Prostate gland (tissue), 2 donors: ENCODE data around the gene ST6GALNAC3. TPM values are rescaled to one million over a fixed set of nuclear protein-coding genes. Genes with fewer than 3 reads are reported as not detected.

ENCODE experiments used
- DNase-seq: peaks from one replicate; pipeline ENCODE4 v3.0.0-alpha.2; 2019; ENCODE audit warnings: low spot score
- H3K27ac ChIP-seq, 2 donors: fragments of 200-600 bp; sonication (generic); 2 replicates each; pipeline ENCODE4 v1.5.1; 2017 to 2019
- H3K27me3 ChIP-seq: fragments of 200-600 bp; sonication (generic); replicated peaks from 2 replicates; pipeline ENCODE4 v1.5.1; 2019; ENCODE audit not compliant: insufficient read depth
- H3K36me3 ChIP-seq, 2 donors: fragments of 200-600 bp; sonication (generic); 1 replicate in 1 of 2; 2 replicates in 1 of 2; pipeline versions ENCODE4 v1.5.1 to v1.8.1; 2017 to 2019
- H3K4me1 ChIP-seq: fragments of 200-600 bp; sonication (generic); replicated peaks from 2 replicates; pipeline ENCODE4 v1.5.1; 2019
- H3K4me3 ChIP-seq, 2 donors: fragments of 200-600 bp; sonication (generic); 2 replicates each; pipeline ENCODE4 v1.5.1; 2017 to 2019
- H3K9me3 ChIP-seq: fragments of 200-600 bp; sonication (generic); 2 replicates; pipeline ENCODE4 v1.5.1; 2017
- CTCF ChIP-seq, 4 experiments: fragments of 200-600 bp in 2 of 4; fragments of 450-650 bp in 2 of 4; sonication (generic) in 2 of 4; IDR thresholded peaks; 1 replicate in 3 of 4; 2 replicates in 1 of 4; pipeline ENCODE4 v1.5.1; 2016 to 2019; ENCODE audit warnings: antibody characterized with exemption in 4 of 4, mild to moderate bottlenecking in 2 of 4, moderate library complexity in 2 of 4
- POLR2A ChIP-seq: fragments of 450-650 bp; IDR thresholded peaks from one replicate; pipeline ENCODE4 v1.6.1; 2016; ENCODE audit warnings: antibody characterized with exemption, mild to moderate bottlenecking
- POLR2AphosphoS5 ChIP-seq: sonication (generic); formaldehyde crosslinking; IDR thresholded peaks from one replicate; pipeline ENCODE4 v1.6.1; 2017; ENCODE audit warnings: antibody characterized with exemption
- WGBS: methylation state at CpG from one replicate; pipeline ENCODE4 v1.1.5; 2018; 5-methylcytosine and 5-hydroxymethylcytosine counted together
- intact Hi-C: fragments of 100-400 bp; cut with DNase I; formaldehyde crosslinking; loops from one replicate; pipeline ENCODE4 v1.14.2; 2022
- total RNA-seq, 2 donors: library from RNA; depleted of rRNA; stranded (reverse); fragments of >200 nt; gene quantifications; one replicate each; pipeline ENCODE4 v1.1.0, GENCODE V29; 2016

Gene ST6GALNAC3
- total RNA-seq, 2 donors from 2014 or later, result 0.41 to 0.80 TPM

- no peak for DNase-seq
- no peak for TF ChIP-seq POLR2AphosphoS5
- TF ChIP-seq POLR2A, result no peak
- TF ChIP-seq CTCF (IDR thresholded peaks at IDR 0.05), result no peak
- intact Hi-C loops, result no loop called here
- Histone ChIP-seq H3K27ac (no peak overlapping the region), H3K9me3 (no peaks in the 10 kb centered on the region), H3K4me1 (no peaks in the 10 kb centered on the region), H3K36me3 (no peaks in the 10 kb centered on the region), H3K27me3 (no peaks in the 10 kb centered on the region), H3K4me3 (no peak overlapping the region)
- 68% methylated on average over 1 of the region's 1 CpG for WGBS
Observed at GRCh38 chr1:76381450-76382097, 307.0 kb downstream of the ST6GALNAC3 start.

GRCh38 chr1:76388261-76388660, 313.7 kb downstream of the ST6GALNAC3 start:
- Histone ChIP-seq H3K36me3 (no peaks in the 10 kb centered on the region), H3K27ac (no peak overlapping the region), H3K4me3 (no peak overlapping the region), H3K9me3 (no peaks in the 10 kb centered on the region), H3K27me3 (no peaks in the 10 kb centered on the region), H3K4me1 (no peaks in the 10 kb centered on the region)
- intact Hi-C loops, result no loop called here
- WGBS, result 96% methylated on average over 2 of the region's 2 CpGs
- DNase-seq, result no peak
- TF ChIP-seq POLR2AphosphoS5 (no peak), POLR2A (no peak), CTCF (IDR thresholded peaks at IDR 0.05) (no peak)

DNA sequence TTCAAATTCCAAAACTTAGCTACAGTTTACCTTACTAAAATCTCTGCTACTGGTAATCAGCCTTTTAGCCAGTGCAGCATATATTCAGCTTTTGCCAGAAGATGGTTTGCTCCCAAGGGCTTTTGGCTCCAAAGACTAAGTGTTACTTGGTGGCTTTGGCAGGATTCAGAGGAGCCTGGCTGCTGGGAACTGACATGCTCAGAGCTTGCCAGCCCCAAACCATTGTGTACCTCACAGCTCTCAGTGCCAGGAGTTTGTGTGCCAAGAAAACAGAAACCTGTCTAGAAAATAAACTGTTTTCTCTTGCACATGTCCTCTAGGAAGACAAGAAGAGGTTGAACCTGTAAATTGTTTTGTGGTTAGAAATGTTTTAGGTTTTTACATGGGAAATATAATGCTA, 315.9 kb downstream of the ST6GALNAC3 start:
- Histone ChIP-seq H3K4me3 (no peak overlapping the region), H3K36me3 (no peaks in the 10 kb centered on the region), H3K27ac (no peak overlapping the region), H3K27me3 (no peaks in the 10 kb centered on the region), H3K9me3 (no peaks in the 10 kb centered on the region), H3K4me1 (no peaks in the 10 kb centered on the region)
- peak; percentile 49 for DNase-seq
- TF ChIP-seq CTCF (IDR thresholded peaks at IDR 0.05) (no peak), POLR2A (no peak), POLR2AphosphoS5 (peak; percentile 52)
- intact Hi-C loops, result no loop called here

- Histone ChIP-seq H3K4me1 (no peaks in the 10 kb centered on the region), H3K4me3 (no peak overlapping the region), H3K36me3 (no peaks in the 10 kb centered on the region), H3K27me3 (no peaks in the 10 kb centered on the region), H3K9me3 (no peaks in the 10 kb centered on the region), H3K27ac (no peak overlapping the region)
- DNase-seq, result no peak
- 93% methylated on average over 2 of the region's 2 CpGs for WGBS
- TF ChIP-seq CTCF (IDR thresholded peaks at IDR 0.05) (no peak), POLR2AphosphoS5 (no peak), POLR2A (no peak)
- intact Hi-C loops, result no loop called here
Observed at GRCh38 chr1:76395059-76395458, 320.5 kb downstream of the ST6GALNAC3 start.

- 92% methylated on average over 2 of the region's 2 CpGs for WGBS
- TF ChIP-seq POLR2A (no peak), POLR2AphosphoS5 (no peak), CTCF (IDR thresholded peaks at IDR 0.05) (no peak)
- intact Hi-C loops, result no loop called here
Observed at GRCh38 chr1:76402128-76402527, 327.6 kb downstream of the ST6GALNAC3 start.

More at GRCh38 chr1:76402128-76402527, 327.6 kb downstream of the ST6GALNAC3 start:
- no peak overlapping the region for H3K4me3 ChIP-seq
- H3K36me3 ChIP-seq, result no peaks in the 10 kb centered on the region
- no peak overlapping the region for H3K27ac ChIP-seq
- no peaks in the 10 kb centered on the region for H3K9me3 ChIP-seq
- H3K4me1 ChIP-seq, result no peaks in the 10 kb centered on the region
- H3K27me3 ChIP-seq, result no peaks in the 10 kb centered on the region
- DNase-seq, result no peak
